Tibial artery (tissue), 4 donors: Measurements from ENCODE around the gene TMEM176A.

Experiments used
- DNase-seq, 2 donors: peaks; one replicate each; pipeline ENCODE4 v3.0.0-alpha.2; 2019
- H3K27ac ChIP-seq, 2 donors: fragments of 200-600 bp; sonication (generic) in 1 of 2; 1 replicate in 1 of 2; 2 replicates in 1 of 2; pipeline ENCODE4 v1.5.1; 2018 to 2019; ENCODE audit warnings: mild to moderate bottlenecking in 1 of 2
- H3K27me3 ChIP-seq, 2 donors: fragments of 200-600 bp; sonication (generic) in 1 of 2; one replicate each; pipeline versions ENCODE4 v1.5.1 to v1.6.0; 2016 to 2019
- H3K36me3 ChIP-seq, 3 donors: fragments of 200-600 bp; sonication (generic) in 2 of 3; one replicate each; pipeline ENCODE4 v1.5.1; 2016 to 2019; ENCODE audit warnings: mild to moderate bottlenecking in 2 of 3
- H3K4me1 ChIP-seq, 4 donors: fragments of 200-600 bp; sonication (generic) in 2 of 4; 1 replicate in 3 of 4; 2 replicates in 1 of 4; pipeline ENCODE4 v1.5.1; 2016 to 2019
- H3K4me3 ChIP-seq, 2 donors: fragments of 200-600 bp; sonication (generic) in 1 of 2; 1 replicate in 1 of 2; 2 replicates in 1 of 2; pipeline ENCODE4 v1.5.1; 2018 to 2019; ENCODE audit warnings: mild to moderate bottlenecking in 2 of 2
- H3K9me3 ChIP-seq, 3 donors: fragments of 200-600 bp; sonication (generic) in 1 of 3; one replicate each; pipeline ENCODE4 v1.5.1; 2016 to 2019
- CTCF ChIP-seq, 2 experiments: fragments of 200-600 bp in 1 of 2; fragments of 450-650 bp in 1 of 2; IDR thresholded peaks; one replicate each; pipeline ENCODE4 v1.5.1; 2017 to 2019; ENCODE audit warnings: antibody characterized with exemption in 2 of 2, mild to moderate bottlenecking in 1 of 2, moderate library complexity in 1 of 2
- intact Hi-C: fragments of 100-400 bp; cut with DNase I; formaldehyde crosslinking; loops from one replicate; pipeline ENCODE4 v1.15.0; 2023; ENCODE audit warnings: low total_unique reads

The TMEM176A gene

GRCh38 chr7:150778014-150778737, 22.4 kb upstream of the TMEM176A start:
- intact Hi-C loops: no loop called here
- Histone ChIP-seq H3K27me3 (peaks cover 0 to 12% of the 10 kb centered on the region in 2 donors), H3K4me3 (no peak overlapping the region), H3K4me1 (no peaks in the 10 kb centered on the region), H3K27ac (no peak overlapping the region), H3K36me3 (no peaks in the 10 kb centered on the region), H3K9me3 (peaks cover 0 to 2% (median 0%) of the 10 kb centered on the region in 3 donors)
- no peak for TF ChIP-seq CTCF (IDR thresholded peaks at IDR 0.05)
- DNase-seq: no peak

- peak; percentile 45 to 66 for TF ChIP-seq CTCF (IDR thresholded peaks at IDR 0.05)
- Histone ChIP-seq H3K9me3 (no peaks in the 10 kb centered on the region), H3K4me1 (no peaks in the 10 kb centered on the region), H3K4me3 (no peak overlapping the region), H3K36me3 (no peaks in the 10 kb centered on the region), H3K27me3 (peaks cover 0 to 12% of the 10 kb centered on the region in 2 donors), H3K27ac (no peak overlapping the region)
- peak in 1 of 2 donors; percentile 84 for DNase-seq
- intact Hi-C loops: no loop called here
These were observed 21.7 kb upstream of the TMEM176A start for GRCh38 chr7:150778738-150779301.

GRCh38 chr7:150780292-150780691, 20.3 kb upstream of the TMEM176A start:
- no peaks in the 10 kb centered on the region for H3K36me3 ChIP-seq
- no peak overlapping the region for H3K4me3 ChIP-seq
- no peak overlapping the region for H3K27ac ChIP-seq
- H3K27me3 ChIP-seq: peaks cover 0 to 12% of the 10 kb centered on the region in 2 donors
- no peaks in the 10 kb centered on the region for H3K9me3 ChIP-seq
- intact Hi-C loops: no loop called here
- no peaks in the 10 kb centered on the region for H3K4me1 ChIP-seq
- TF ChIP-seq CTCF (IDR thresholded peaks at IDR 0.05): no peak
- no peak for DNase-seq

- H3K27me3 ChIP-seq: peaks cover 0 to 12% of the 10 kb centered on the region in 2 donors
- DNase-seq: no peak
- H3K9me3 ChIP-seq: no peaks in the 10 kb centered on the region
- H3K36me3 ChIP-seq: no peaks in the 10 kb centered on the region
- H3K4me3 ChIP-seq: no peak overlapping the region
- TF ChIP-seq CTCF (IDR thresholded peaks at IDR 0.05): no peak
- H3K27ac ChIP-seq: no peak overlapping the region
- intact Hi-C loops: no loop called here
- H3K4me1 ChIP-seq: no peaks in the 10 kb centered on the region
These were observed 19.5 kb upstream of the TMEM176A start for GRCh38 chr7:150781103-150781502.

- intact Hi-C loops: no loop called here
- no peaks in the 10 kb centered on the region for H3K4me1 ChIP-seq
- no peak for DNase-seq
- H3K36me3 ChIP-seq: no peaks in the 10 kb centered on the region
- no peaks in the 10 kb centered on the region for H3K9me3 ChIP-seq
- no peak overlapping the region for H3K4me3 ChIP-seq
- H3K27ac ChIP-seq: no peak overlapping the region
- no peak for TF ChIP-seq CTCF (IDR thresholded peaks at IDR 0.05)
- peaks cover 0 to 12% of the 10 kb centered on the region in 2 donors for H3K27me3 ChIP-seq
These were observed 18.6 kb upstream of the TMEM176A start for GRCh38 chr7:150781961-150782360.
